GM08714 (cell line): Measurements from ENCODE around the gene LPP.

Experiments used
- H3K4me3 ChIP-seq: fragments of 200-500 bp; sonication (Bioruptor generic); 2 replicates; pipeline ENCODE4 v1.5.1; 2014; ENCODE audit warnings: mild to moderate bottlenecking, low read length, inconsistent platforms
- ZNF274 ChIP-seq: IDR thresholded peaks from 2 replicates; pipeline ENCODE4 v1.6.1; 2012; ENCODE audit warnings: mild to moderate bottlenecking, low read depth, low read length

LPP gene

GRCh38 chr3:188453431-188454384 is 299.8 kb downstream of the LPP start:
- TF ChIP-seq ZNF274 = no peak
- no peak overlapping the region for H3K4me3 ChIP-seq

GRCh38 chr3:188455748-188456147 is 301.8 kb downstream of the LPP start:
- no peak overlapping the region for H3K4me3 ChIP-seq
- no peak for TF ChIP-seq ZNF274

GRCh38 chr3:188458756-188459155 is 304.8 kb downstream of the LPP start:
- TF ChIP-seq ZNF274 = no peak
- H3K4me3 ChIP-seq = no peak overlapping the region

GRCh38 chr3:188465311-188465710 is 311.4 kb downstream of the LPP start:
- no peak overlapping the region for H3K4me3 ChIP-seq
- TF ChIP-seq ZNF274 = no peak

- no peak for TF ChIP-seq ZNF274
Observed at GRCh38 chr3:188468196-188468595, 314.2 kb downstream of the LPP start.

GRCh38 chr3:188468662-188469061 is 314.7 kb downstream of the LPP start:
- H3K4me3 ChIP-seq = no peak overlapping the region
- TF ChIP-seq ZNF274 = no peak

More at GRCh38 chr3:188468196-188468595, 314.2 kb downstream of the LPP start:
- no peak overlapping the region for H3K4me3 ChIP-seq

- H3K4me3 ChIP-seq = no peak overlapping the region
- no peak for TF ChIP-seq ZNF274
Observed at GRCh38 chr3:188469228-188469885, 315.4 kb downstream of the LPP start.

- no peak for TF ChIP-seq ZNF274
- H3K4me3 ChIP-seq = no peak overlapping the region
Observed at GRCh38 chr3:188470508-188471130, 316.7 kb downstream of the LPP start.

GRCh38 chr3:188471723-188472122 is 317.8 kb downstream of the LPP start:
- H3K4me3 ChIP-seq = no peak overlapping the region
- no peak for TF ChIP-seq ZNF274

- TF ChIP-seq ZNF274 = no peak
- no peak overlapping the region for H3K4me3 ChIP-seq
Observed at GRCh38 chr3:188472336-188472735, 318.4 kb downstream of the LPP start.

- no peak overlapping the region for H3K4me3 ChIP-seq
- no peak for TF ChIP-seq ZNF274
Observed at GRCh38 chr3:188473045-188473444, 319.1 kb downstream of the LPP start.

GRCh38 chr3:188473591-188474288 is 319.8 kb downstream of the LPP start:
- TF ChIP-seq ZNF274 = no peak
- H3K4me3 ChIP-seq = no peak overlapping the region

GRCh38 chr3:188476935-188477334 is 323.0 kb downstream of the LPP start:
- no peak overlapping the region for H3K4me3 ChIP-seq
- no peak for TF ChIP-seq ZNF274

GRCh38 chr3:188480011-188480410 is 326.1 kb downstream of the LPP start:
- no peak overlapping the region for H3K4me3 ChIP-seq
- no peak for TF ChIP-seq ZNF274

GRCh38 chr3:188482929-188483328 is 329.0 kb downstream of the LPP start:
- no peak for TF ChIP-seq ZNF274
- H3K4me3 ChIP-seq = no peak overlapping the region
